HTR-8/SVneo (cell line): ENCODE data around the gene VASN.
A peak's percentile ranks its signal among the peaks of the same experiment; 100 is the strongest.
"Not testable (repeated sequence)": the region's sequence is repeated elsewhere in the genome, so short reads cannot be mapped to it uniquely, and the experiment has no call there.

Source experiments
- DNase-seq: peaks from one replicate; pipeline ENCODE4 v3.0.0; 2011; ENCODE audit warnings: low spot score, mixed read lengths; ENCODE audit not compliant: insufficient read length
- FAIRE-seq: peaks from 2 replicates; lab custom pipeline; 2011; peaks lifted over from hg19 to GRCh38; lab: Jason Lieb, UNC

The VASN gene

GRCh38 chr16:4336701-4337539 lies 34.7 kb upstream of the VASN start:
- DNase-seq (no peak), FAIRE-seq (no peak)

DNA sequence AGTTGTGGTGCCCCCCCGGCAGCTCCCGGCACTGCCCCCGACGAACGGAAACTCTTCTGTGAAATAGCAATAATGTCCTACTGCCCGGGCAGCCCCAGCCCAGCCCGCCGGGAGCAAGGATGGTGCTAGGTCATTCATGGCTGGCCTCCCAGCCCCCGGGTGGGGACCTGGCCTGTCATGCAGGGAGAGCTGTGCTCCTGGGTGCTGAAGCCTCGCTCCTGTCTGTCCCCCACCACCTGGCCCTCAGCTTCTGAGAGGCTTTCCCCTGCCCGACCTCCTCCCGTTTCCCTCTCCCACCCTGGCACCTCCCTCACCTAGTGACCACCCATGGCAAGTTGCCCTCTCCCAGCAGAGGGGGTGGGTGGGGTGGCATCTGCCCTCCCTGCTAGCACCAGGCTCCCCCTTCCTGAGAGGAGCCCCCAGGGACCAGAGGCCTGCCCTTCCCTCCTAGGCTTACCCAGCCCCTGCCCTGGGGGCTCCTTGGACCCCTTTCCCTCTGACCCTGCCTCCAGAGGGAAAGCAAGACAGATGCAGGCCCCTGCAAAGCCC lies 34.0 kb upstream of the VASN start:
- no peak for FAIRE-seq
- DNase-seq, result no peak

- FAIRE-seq, result no peak
- no peak for DNase-seq
Observed at GRCh38 chr16:4338125-4338582, 33.5 kb upstream of the VASN start.

- FAIRE-seq (no peak), DNase-seq (no peak)
Observed at GRCh38 chr16:4338712-4339299, 32.8 kb upstream of the VASN start.

- no peak for FAIRE-seq
- no peak for DNase-seq
Observed at GRCh38 chr16:4339455-4339854, 32.2 kb upstream of the VASN start.

DNA sequence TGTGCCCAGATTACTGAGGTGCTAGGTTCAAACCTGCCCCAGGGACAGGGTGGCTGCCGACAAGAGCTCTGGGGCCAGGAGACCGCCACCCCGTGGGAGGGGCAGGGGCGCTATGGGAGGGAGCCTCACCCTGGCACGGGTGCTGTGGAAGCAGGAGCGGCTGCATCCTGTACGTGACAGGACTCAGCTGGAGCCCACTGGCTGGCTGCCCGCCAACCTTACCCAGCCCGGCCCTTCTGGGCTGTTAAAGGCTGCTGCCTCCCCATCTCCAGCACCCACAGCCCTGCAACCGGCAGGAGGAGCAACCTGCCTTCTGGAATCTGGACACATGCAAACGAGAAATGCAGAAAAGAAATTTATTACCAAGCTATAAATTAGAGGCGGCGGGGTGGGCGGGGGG lies 31.7 kb upstream of the VASN start:
- DNase-seq, result no peak
- FAIRE-seq, result no peak

GRCh38 chr16:4340443-4340842 lies 31.2 kb upstream of the VASN start:
- no peak for FAIRE-seq
- no peak for DNase-seq

DNA sequence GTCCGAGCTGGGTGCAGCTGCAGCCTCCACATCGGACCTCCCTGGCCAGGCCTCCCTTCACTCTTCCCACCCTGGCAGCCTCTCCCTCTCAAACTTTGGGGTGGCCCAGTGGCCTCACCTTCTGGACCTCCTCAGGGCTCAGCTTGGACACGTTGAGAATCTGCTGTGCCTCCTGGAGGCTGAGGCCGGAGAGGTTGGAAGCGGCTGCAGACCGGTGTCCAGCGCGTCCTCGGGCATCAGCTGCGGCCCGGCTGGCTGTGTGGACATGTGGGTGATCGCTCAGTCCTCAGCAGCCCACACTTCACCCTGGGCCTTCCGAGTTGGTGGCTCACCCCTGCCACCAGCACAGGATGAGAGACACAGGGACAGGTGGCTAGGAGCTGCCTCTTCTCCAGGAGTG lies 30.4 kb upstream of the VASN start:
- no peak for FAIRE-seq

GRCh38 chr16:4342866-4343744 lies 28.5 kb upstream of the VASN start:
- FAIRE-seq, result no peak

More for the DNA sequence above, 30.4 kb upstream of the VASN start:
- no peak for DNase-seq

GRCh38 chr16:4344300-4344982 lies 27.2 kb upstream of the VASN start:
- peak; percentile 89 for FAIRE-seq
- not testable (repeated sequence) for DNase-seq

More at GRCh38 chr16:4342866-4343744, 28.5 kb upstream of the VASN start:
- no peak for DNase-seq

- FAIRE-seq, result no peak
- DNase-seq, result no peak
Observed at GRCh38 chr16:4344983-4345835, 26.4 kb upstream of the VASN start.

- FAIRE-seq (no peak), DNase-seq (no peak)
Observed at GRCh38 chr16:4345836-4346781, 25.5 kb upstream of the VASN start.

GRCh38 chr16:4347010-4347409 lies 24.6 kb upstream of the VASN start:
- DNase-seq, result no peak

DNA sequence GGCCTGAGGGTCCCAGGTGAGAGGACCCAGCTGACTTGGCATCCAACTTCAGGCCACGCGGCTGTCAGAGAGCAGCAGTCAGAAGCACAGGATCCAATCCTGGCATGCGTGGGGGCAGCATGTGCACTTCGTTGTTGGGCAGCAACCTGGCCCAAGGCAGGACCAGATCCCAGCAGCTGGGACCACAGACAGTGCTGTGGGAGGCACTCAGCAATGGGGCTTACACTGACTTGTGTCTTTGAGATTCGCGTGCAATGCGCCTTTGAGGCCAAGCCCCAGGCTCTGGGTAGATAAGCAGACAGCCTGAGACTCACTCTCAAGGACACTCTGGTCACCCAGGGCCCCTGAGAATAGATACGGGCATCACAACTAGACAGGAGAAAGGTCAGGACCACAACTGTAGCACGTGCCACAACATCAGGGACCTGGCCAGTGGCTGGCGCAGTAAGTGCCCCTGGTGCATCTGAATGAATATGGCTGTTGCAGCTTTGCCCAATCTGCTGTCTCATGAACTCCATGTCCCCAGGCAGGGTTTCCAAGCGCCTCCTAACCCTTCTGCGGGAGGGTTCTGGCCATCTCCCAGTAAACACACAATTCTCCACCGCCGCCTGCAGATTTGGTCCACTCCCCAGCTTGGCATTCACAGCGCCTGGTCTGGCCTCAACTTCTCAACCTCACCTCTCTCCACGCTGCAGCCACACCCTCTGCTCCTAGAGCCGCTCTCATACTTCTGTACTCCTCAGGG lies 23.7 kb upstream of the VASN start:
- DNase-seq, result no peak
- FAIRE-seq, result no peak

More at GRCh38 chr16:4347010-4347409, 24.6 kb upstream of the VASN start:
- FAIRE-seq, result no peak

GRCh38 chr16:4349332-4349731 lies 22.3 kb upstream of the VASN start:
- FAIRE-seq, result no peak
- DNase-seq, result no peak

DNA sequence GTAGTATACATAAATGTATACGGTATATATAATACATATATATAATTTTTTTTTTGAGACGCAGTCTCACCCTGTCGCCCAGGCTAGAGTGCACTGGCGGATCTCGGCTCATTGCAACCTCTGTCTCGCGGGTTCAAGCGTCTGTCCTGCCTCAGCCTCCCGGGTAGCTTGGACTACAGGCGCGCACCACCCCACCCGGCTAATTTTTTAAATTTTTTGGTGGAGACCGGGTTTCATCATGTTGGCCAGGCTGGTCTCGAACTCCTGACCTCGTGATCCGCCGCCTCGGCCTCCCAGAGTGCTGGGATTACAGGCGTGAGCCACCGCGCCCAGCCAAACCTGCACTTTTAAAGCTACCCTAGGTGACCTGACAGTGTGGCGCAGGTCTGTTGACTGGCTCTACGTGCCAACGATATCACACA lies 21.3 kb upstream of the VASN start:
- no peak for DNase-seq
- no peak for FAIRE-seq
